Inflammatory macrophage treated with lipopolysaccharide for 1 hour (primary cell): ENCODE data around the gene PSMC3IP.

Experiments used
- DNase-seq, 2 donors: peaks; one replicate each; pipeline ENCODE4 v3.0.0-alpha.2; 2020 to 2022

Gene PSMC3IP

GRCh38 chr17:42537156-42537805 lies 40.2 kb downstream of the PSMC3IP start:
- DNase-seq: no peak

- DNase-seq: peak; percentile 59 to 70
These were observed 41.0 kb downstream of the PSMC3IP start for GRCh38 chr17:42536372-42537155.

GRCh38 chr17:42536048-42536371 lies 41.5 kb downstream of the PSMC3IP start, which contains the start of gene NAGLU:
Gene NAGLU, plus strand, starts transcription at chr17:42536241. Its CDS starts 32 bp downstream, at chr17:42536273.
- peak; percentile 90 to 91 for DNase-seq

- DNase-seq: no peak
These were observed 42.1 kb downstream of the PSMC3IP start for GRCh38 chr17:42535155-42536047.

GRCh38 chr17:42531455-42532354 lies 45.8 kb downstream of the PSMC3IP start:
- peak; percentile 44 to 61 for DNase-seq

- no peak for DNase-seq
These were observed 46.5 kb downstream of the PSMC3IP start for GRCh38 chr17:42530952-42531454.

- peak; percentile 17 to 21 for DNase-seq
These were observed 48.5 kb downstream of the PSMC3IP start for GRCh38 chr17:42529061-42529460.

- DNase-seq: no peak
These were observed 49.6 kb downstream of the PSMC3IP start for GRCh38 chr17:42527932-42528331.

GRCh38 chr17:42526031-42526444 lies 51.5 kb downstream of the PSMC3IP start:
- DNase-seq: peak in 1 of 2 donors; percentile 14

- DNase-seq: no peak
These were observed 52.3 kb downstream of the PSMC3IP start for GRCh38 chr17:42525221-42525620.

GRCh38 chr17:42522798-42523278 lies 54.7 kb downstream of the PSMC3IP start:
- DNase-seq: no peak
